SU-DHL-6 (cell line): Measurements from ENCODE around the gene CCDC120.

Experiments used
- EZH2phosphoT487 ChIP-seq: fragments of 200-600 bp; sonication (generic), shearing (Covaris generic); conservative IDR thresholded peaks from 2 replicates; pipeline ENCODE4 v1.6.1; 2018; ENCODE audit warnings: mild to moderate bottlenecking, antibody characterized with exemption, low read length, moderate library complexity, mixed read lengths
- TF ChIP-seq, protein P1 (sequence below): fragments of 200-600 bp; sonication (generic); IDR thresholded peaks from one replicate; pipeline ENCODE4 v1.5.1; 2017; ENCODE audit warnings: antibody characterized with exemption, mild to moderate bottlenecking, low read length, moderate library complexity; ENCODE audit not compliant: insufficient read depth, poor library complexity, severe bottlenecking

DNA sequence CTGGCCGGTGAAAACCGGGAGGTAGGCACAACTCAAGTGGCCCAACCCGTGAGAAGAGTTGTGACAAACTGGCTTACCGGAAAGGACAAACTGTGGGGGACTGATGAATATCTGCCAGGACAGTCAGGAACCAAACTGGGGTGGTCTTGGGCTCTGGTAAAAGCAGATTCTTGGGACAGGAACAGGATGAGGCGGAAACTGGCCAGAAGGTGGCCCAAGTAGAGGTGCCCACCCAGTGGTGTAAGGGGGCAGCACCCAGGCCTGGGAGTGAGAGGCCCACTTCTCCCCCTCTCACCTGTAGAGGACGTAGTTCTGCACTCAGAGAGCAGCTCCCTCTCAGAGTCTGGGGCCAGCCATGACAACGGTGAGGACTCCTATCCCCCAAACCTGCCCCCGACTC is 5.9 kb downstream of the CCDC120 start:
- TF ChIP-seq, protein P1, sequence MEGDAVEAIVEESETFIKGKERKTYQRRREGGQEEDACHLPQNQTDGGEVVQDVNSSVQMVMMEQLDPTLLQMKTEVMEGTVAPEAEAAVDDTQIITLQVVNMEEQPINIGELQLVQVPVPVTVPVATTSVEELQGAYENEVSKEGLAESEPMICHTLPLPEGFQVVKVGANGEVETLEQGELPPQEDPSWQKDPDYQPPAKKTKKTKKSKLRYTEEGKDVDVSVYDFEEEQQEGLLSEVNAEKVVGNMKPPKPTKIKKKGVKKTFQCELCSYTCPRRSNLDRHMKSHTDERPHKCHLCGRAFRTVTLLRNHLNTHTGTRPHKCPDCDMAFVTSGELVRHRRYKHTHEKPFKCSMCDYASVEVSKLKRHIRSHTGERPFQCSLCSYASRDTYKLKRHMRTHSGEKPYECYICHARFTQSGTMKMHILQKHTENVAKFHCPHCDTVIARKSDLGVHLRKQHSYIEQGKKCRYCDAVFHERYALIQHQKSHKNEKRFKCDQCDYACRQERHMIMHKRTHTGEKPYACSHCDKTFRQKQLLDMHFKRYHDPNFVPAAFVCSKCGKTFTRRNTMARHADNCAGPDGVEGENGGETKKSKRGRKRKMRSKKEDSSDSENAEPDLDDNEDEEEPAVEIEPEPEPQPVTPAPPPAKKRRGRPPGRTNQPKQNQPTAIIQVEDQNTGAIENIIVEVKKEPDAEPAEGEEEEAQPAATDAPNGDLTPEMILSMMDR = no peak
- no peak for TF ChIP-seq EZH2phosphoT487
